ENCODE results near the gene RNF144A.

DNA sequence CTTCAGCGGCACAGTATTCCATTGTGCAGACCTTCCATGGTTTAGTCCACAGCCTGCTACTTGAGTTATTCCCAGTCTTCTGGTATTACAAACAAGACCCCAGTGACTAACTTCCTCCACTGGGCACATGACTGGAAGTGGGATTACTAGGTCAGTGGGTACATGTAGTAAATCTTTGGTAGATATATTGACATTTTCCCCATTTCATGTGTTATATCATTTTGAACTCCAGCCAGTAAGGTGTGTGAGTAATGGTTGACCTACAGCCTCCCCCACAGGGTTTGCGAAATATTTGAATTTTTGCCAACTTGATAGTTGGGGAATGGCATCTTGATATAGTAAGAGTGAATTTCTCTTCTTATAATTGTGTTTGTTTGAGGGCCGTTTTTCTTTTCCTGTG is 58.8 kb downstream of the RNF144A start:
- no peak for TF ChIP-seq POLR2A (IDR thresholded peaks at IDR 0.05)
- TF ChIP-seq, protein P1, sequence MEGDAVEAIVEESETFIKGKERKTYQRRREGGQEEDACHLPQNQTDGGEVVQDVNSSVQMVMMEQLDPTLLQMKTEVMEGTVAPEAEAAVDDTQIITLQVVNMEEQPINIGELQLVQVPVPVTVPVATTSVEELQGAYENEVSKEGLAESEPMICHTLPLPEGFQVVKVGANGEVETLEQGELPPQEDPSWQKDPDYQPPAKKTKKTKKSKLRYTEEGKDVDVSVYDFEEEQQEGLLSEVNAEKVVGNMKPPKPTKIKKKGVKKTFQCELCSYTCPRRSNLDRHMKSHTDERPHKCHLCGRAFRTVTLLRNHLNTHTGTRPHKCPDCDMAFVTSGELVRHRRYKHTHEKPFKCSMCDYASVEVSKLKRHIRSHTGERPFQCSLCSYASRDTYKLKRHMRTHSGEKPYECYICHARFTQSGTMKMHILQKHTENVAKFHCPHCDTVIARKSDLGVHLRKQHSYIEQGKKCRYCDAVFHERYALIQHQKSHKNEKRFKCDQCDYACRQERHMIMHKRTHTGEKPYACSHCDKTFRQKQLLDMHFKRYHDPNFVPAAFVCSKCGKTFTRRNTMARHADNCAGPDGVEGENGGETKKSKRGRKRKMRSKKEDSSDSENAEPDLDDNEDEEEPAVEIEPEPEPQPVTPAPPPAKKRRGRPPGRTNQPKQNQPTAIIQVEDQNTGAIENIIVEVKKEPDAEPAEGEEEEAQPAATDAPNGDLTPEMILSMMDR (IDR thresholded peaks at IDR 0.05), result no peak

All from breast epithelium (tissue), 3 donors.